GM12878 (cell line): ENCODE data around the gene AGRP. TPM values are rescaled to one million over a fixed set of nuclear protein-coding genes. Genes with fewer than 3 reads are reported as not detected.

Experiments
- ATF7 ChIP-seq: fragments of 450-650 bp; IDR thresholded peaks from 2 replicates; pipeline ENCODE4 v1.6.1; 2016; ENCODE audit warnings: low read depth, mild to moderate bottlenecking
- CBFB ChIP-seq: IDR thresholded peaks from 2 replicates; pipeline ENCODE4 v1.6.1; 2016; ENCODE audit warnings: antibody characterized with exemption, low read depth
- CREM ChIP-seq: IDR thresholded peaks from 2 replicates; pipeline ENCODE4 v1.6.1; 2014; ENCODE audit warnings: antibody characterized with exemption, low read depth
- EGR1 ChIP-seq, 2 experiments: IDR thresholded peaks; 1 replicate in 1 of 2; 2 replicates in 1 of 2; pipeline ENCODE4 v1.6.1; 2011 to 2012; ENCODE audit warnings: low read depth in 2 of 2, low read length in 2 of 2, borderline replicate concordance in 1 of 2, mild to moderate bottlenecking in 1 of 2, moderate library complexity in 1 of 2
- ETV6 ChIP-seq, 2 experiments: fragments of 450-650 bp in 1 of 2; IDR thresholded peaks in 1 of 2; conservative IDR thresholded peaks in 1 of 2; 2 replicates each; pipeline ENCODE4 v1.6.1; 2014; ENCODE audit warnings: antibody characterized with exemption in 1 of 2, borderline replicate concordance in 1 of 2, low read depth in 1 of 2, mild to moderate bottlenecking in 1 of 2, moderate library complexity in 1 of 2
- KLF5 ChIP-seq: fragments of 450-650 bp; IDR thresholded peaks from 2 replicates; pipeline ENCODE4 v1.6.1; 2014; ENCODE audit warnings: mild to moderate bottlenecking; ENCODE audit not compliant: partially characterized antibody
- LARP7 ChIP-seq: fragments of 450-650 bp; IDR thresholded peaks from 2 replicates; pipeline ENCODE4 v1.6.1; 2017; ENCODE audit warnings: mild to moderate bottlenecking
- MTA2 ChIP-seq: fragments of 450-650 bp; IDR thresholded peaks from 2 replicates; pipeline ENCODE4 v1.6.1; 2016; ENCODE audit warnings: low read depth, mild to moderate bottlenecking, moderate library complexity
- NFIC ChIP-seq: IDR thresholded peaks from 2 replicates; pipeline ENCODE4 v1.6.1; 2012; ENCODE audit warnings: low read depth, mild to moderate bottlenecking, inconsistent platforms, low read length, moderate library complexity
- PAX5 ChIP-seq: IDR thresholded peaks from 2 replicates; pipeline ENCODE4 v1.6.1; 2011; ENCODE audit warnings: low read depth, low read length, borderline replicate concordance
- RAD21 ChIP-seq: IDR thresholded peaks from 2 replicates; pipeline ENCODE4 v1.6.1; 2011; ENCODE audit warnings: mild to moderate bottlenecking, low read depth, low read length, moderate library complexity; ENCODE audit not compliant: insufficient read depth
- ZNF24 ChIP-seq: fragments of 450-650 bp; IDR thresholded peaks from 2 replicates; pipeline ENCODE4 v1.6.1; 2017; ENCODE audit warnings: antibody characterized with exemption, mild to moderate bottlenecking
- polyA plus RNA-seq, 11 experiments: library from polyadenylated mRNA; depleted of rRNA in 4 of 11; unstranded in 6 of 11; stranded (reverse) in 5 of 11; fragments of >200 nt; fragmentation: Nextera tagmentation in 4 of 11; fragmentation: Illumina TruSeq in 1 of 11; extraction: Ambion mirVana in 4 of 11; extraction: Trizol in 1 of 11; gene quantifications; 1 replicate in 1 of 11; 2 replicates in 10 of 11; pipeline versions ENCODE4 v1.2.1 to v1.2.3, GENCODE V29; 2011 to 2016; ENCODE audit warnings: inconsistent platforms in 2 of 11, missing spikeins in 2 of 11, low read depth in 1 of 11
- total RNA-seq, 4 experiments: library from RNA; depleted of rRNA in 3 of 4; stranded (reverse); fragments of >200 nt in 3 of 4; fragmentation: Illumina TruSeq in 1 of 4; extraction: Trizol in 1 of 4; gene quantifications; 2 replicates each; pipeline versions ENCODE4 v1.2.1 to v1.2.3, GENCODE V29; 2013 to 2021
- TF ChIP-seq, protein P1 (sequence below): fragments of 450-650 bp; IDR thresholded peaks from 2 replicates; pipeline ENCODE4 v1.6.1; 2017; ENCODE audit warnings: mild to moderate bottlenecking
- TF ChIP-seq, protein P2 (sequence below): IDR thresholded peaks from 2 replicates; pipeline ENCODE4 v1.6.1; 2011; ENCODE audit warnings: borderline replicate concordance, low read depth, mild to moderate bottlenecking, moderate library complexity, low read length; ENCODE audit not compliant: insufficient read depth, poor library complexity, severe bottlenecking
- TF ChIP-seq, protein P3 (sequence below): fragments of 450-650 bp; IDR thresholded peaks from 2 replicates; pipeline ENCODE4 v1.6.1; 2014; ENCODE audit warnings: mild to moderate bottlenecking
- TF ChIP-seq, protein P4 (sequence below): fragments of 450-650 bp; IDR thresholded peaks from 2 replicates; pipeline ENCODE4 v1.6.1; 2017; ENCODE audit warnings: antibody characterized with exemption, mild to moderate bottlenecking, moderate library complexity
- TF ChIP-seq, protein P5 (sequence below): fragments of 450-650 bp; IDR thresholded peaks from 2 replicates; pipeline ENCODE4 v1.6.1; 2016; ENCODE audit warnings: mild to moderate bottlenecking, moderate library complexity, borderline replicate concordance

AGRP gene
- total and polyA plus RNA-seq, 10 of the 15 experiments (the other 5 are each of a cell fraction or from before 2014, with no cell fraction given), result 0.16 to 0.75 (median 0.53) TPM; not detected in 6

DNA sequence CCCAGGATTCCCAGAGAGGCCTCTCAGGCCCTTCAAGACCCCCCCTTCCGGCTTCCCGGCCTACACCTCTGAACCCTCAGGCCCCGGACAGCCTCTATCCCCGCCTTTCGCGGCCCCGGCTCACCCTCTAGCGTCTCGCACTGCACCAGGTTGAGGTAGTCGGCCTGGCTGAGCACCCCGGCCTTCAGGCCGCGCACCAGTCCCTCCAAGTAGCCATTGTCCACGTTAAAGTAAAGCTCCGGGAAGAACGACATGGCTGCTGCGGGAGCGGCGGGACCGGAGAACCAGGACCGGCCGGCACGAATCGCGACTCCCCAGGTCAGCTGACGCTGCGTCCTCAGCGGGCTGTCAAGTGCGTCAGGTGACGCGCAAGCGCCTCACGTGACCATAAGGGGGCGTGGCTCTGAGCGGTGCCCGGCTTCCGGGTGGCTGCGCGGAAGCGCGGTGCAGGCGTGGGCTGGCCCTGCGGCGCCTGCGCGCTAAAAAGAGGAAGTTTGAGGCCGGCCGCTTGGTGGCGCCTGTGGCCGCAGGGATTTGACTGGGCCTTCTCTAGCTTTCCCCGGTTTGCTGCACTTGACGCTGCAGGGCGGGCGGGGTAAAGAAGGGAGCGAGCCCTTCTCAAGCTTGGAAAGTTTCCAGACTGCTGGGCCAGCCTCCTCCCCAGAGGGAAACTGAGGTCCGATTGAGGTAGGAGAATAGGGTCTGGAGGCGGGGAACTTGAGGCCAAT lies 2.4 kb downstream of the AGRP start, which contains the start of gene ATP6V0D1 (continued):
- TF ChIP-seq, protein P1, sequence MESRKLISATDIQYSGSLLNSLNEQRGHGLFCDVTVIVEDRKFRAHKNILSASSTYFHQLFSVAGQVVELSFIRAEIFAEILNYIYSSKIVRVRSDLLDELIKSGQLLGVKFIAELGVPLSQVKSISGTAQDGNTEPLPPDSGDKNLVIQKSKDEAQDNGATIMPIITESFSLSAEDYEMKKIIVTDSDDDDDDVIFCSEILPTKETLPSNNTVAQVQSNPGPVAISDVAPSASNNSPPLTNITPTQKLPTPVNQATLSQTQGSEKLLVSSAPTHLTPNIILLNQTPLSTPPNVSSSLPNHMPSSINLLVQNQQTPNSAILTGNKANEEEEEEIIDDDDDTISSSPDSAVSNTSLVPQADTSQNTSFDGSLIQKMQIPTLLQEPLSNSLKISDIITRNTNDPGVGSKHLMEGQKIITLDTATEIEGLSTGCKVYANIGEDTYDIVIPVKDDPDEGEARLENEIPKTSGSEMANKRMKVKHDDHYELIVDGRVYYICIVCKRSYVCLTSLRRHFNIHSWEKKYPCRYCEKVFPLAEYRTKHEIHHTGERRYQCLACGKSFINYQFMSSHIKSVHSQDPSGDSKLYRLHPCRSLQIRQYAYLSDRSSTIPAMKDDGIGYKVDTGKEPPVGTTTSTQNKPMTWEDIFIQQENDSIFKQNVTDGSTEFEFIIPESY, result no peak
- no peak for TF ChIP-seq MTA2
- TF ChIP-seq, protein P2, sequence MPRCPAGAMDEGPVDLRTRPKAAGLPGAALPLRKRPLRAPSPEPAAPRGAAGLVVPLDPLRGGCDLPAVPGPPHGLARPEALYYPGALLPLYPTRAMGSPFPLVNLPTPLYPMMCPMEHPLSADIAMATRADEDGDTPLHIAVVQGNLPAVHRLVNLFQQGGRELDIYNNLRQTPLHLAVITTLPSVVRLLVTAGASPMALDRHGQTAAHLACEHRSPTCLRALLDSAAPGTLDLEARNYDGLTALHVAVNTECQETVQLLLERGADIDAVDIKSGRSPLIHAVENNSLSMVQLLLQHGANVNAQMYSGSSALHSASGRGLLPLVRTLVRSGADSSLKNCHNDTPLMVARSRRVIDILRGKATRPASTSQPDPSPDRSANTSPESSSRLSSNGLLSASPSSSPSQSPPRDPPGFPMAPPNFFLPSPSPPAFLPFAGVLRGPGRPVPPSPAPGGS, result peak; percentile 58
- no peak; a peak in 1 of 4 replicates for TF ChIP-seq ETV6 (conservative IDR thresholded peaks at IDR 0.05 in 1 of 2, IDR thresholded peaks at IDR 0.05 in 1 of 2; ENCODE audit: borderline replicate concordance in 1 of 2, low read depth in 1 of 2)
- TF ChIP-seq EGR1 (IDR thresholded peaks at IDR 0.05; ENCODE audit: borderline replicate concordance in 1 of 2, low read depth in 2 of 2, low read length in 2 of 2), result peak; percentile 85 to 90
- peak; percentile 69 for TF ChIP-seq CBFB
- TF ChIP-seq, protein P3, sequence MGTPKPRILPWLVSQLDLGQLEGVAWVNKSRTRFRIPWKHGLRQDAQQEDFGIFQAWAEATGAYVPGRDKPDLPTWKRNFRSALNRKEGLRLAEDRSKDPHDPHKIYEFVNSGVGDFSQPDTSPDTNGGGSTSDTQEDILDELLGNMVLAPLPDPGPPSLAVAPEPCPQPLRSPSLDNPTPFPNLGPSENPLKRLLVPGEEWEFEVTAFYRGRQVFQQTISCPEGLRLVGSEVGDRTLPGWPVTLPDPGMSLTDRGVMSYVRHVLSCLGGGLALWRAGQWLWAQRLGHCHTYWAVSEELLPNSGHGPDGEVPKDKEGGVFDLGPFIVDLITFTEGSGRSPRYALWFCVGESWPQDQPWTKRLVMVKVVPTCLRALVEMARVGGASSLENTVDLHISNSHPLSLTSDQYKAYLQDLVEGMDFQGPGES, result 0 out of 2 replicates have a peak, but pooled peaks have one; percentile 45
- TF ChIP-seq CREM, result peak; percentile 91
- TF ChIP-seq, protein P4, sequence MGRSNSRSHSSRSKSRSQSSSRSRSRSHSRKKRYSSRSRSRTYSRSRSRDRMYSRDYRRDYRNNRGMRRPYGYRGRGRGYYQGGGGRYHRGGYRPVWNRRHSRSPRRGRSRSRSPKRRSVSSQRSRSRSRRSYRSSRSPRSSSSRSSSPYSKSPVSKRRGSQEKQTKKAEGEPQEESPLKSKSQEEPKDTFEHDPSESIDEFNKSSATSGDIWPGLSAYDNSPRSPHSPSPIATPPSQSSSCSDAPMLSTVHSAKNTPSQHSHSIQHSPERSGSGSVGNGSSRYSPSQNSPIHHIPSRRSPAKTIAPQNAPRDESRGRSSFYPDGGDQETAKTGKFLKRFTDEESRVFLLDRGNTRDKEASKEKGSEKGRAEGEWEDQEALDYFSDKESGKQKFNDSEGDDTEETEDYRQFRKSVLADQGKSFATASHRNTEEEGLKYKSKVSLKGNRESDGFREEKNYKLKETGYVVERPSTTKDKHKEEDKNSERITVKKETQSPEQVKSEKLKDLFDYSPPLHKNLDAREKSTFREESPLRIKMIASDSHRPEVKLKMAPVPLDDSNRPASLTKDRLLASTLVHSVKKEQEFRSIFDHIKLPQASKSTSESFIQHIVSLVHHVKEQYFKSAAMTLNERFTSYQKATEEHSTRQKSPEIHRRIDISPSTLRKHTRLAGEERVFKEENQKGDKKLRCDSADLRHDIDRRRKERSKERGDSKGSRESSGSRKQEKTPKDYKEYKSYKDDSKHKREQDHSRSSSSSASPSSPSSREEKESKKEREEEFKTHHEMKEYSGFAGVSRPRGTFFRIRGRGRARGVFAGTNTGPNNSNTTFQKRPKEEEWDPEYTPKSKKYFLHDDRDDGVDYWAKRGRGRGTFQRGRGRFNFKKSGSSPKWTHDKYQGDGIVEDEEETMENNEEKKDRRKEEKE, result no peak
- TF ChIP-seq RAD21, result peak; percentile 81
- TF ChIP-seq KLF5, result no peak
- TF ChIP-seq NFIC, result peak; percentile 59; the same call in 1 of the 2 replicates
- 0 out of 2 replicates have a peak, but pooled peaks have one; percentile 16 for TF ChIP-seq ATF7
- TF ChIP-seq LARP7, result peak; percentile 42; the same call in 1 of the 2 replicates
- no peak for TF ChIP-seq ZNF24
- TF ChIP-seq PAX5, result peak; percentile 52; the same call in 1 of the 2 replicates
- TF ChIP-seq, protein P5, sequence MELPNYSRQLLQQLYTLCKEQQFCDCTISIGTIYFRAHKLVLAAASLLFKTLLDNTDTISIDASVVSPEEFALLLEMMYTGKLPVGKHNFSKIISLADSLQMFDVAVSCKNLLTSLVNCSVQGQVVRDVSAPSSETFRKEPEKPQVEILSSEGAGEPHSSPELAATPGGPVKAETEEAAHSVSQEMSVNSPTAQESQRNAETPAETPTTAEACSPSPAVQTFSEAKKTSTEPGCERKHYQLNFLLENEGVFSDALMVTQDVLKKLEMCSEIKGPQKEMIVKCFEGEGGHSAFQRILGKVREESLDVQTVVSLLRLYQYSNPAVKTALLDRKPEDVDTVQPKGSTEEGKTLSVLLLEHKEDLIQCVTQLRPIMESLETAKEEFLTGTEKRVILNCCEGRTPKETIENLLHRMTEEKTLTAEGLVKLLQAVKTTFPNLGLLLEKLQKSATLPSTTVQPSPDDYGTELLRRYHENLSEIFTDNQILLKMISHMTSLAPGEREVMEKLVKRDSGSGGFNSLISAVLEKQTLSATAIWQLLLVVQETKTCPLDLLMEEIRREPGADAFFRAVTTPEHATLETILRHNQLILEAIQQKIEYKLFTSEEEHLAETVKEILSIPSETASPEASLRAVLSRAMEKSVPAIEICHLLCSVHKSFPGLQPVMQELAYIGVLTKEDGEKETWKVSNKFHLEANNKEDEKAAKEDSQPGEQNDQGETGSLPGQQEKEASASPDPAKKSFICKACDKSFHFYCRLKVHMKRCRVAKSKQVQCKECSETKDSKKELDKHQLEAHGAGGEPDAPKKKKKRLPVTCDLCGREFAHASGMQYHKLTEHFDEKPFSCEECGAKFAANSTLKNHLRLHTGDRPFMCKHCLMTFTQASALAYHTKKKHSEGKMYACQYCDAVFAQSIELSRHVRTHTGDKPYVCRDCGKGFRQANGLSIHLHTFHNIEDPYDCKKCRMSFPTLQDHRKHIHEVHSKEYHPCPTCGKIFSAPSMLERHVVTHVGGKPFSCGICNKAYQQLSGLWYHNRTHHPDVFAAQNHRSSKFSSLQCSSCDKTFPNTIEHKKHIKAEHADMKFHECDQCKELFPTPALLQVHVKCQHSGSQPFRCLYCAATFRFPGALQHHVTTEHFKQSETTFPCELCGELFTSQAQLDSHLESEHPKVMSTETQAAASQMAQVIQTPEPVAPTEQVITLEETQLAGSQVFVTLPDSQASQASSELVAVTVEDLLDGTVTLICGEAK, result peak; percentile 32; the same call in 1 of the 2 replicates
